Activated CD4-positive, CD25-positive, alpha-beta regulatory T cell treated with anti-CD3 and anti-CD28 coated beads, Interleukin-2, amount 50 U/mL, for 72 hours (primary cell): ENCODE measurements around the gene SH3RF3.

ENCODE experiments used
- DNase-seq: peaks from one replicate; pipeline ENCODE4 v3.0.0; 2021

Gene SH3RF3

GRCh38 chr2:109442715-109443319 lies 313.8 kb downstream of the SH3RF3 start:
- no peak for DNase-seq

- no peak for DNase-seq
Measured at GRCh38 chr2:109444916-109445315, 315.9 kb downstream of the SH3RF3 start.

- no peak for DNase-seq
Measured at GRCh38 chr2:109446278-109447131, 317.5 kb downstream of the SH3RF3 start.

- DNase-seq, result no peak
Measured at GRCh38 chr2:109447251-109447661, 318.3 kb downstream of the SH3RF3 start.

GRCh38 chr2:109447776-109448175 lies 318.8 kb downstream of the SH3RF3 start:
- DNase-seq, result no peak

GRCh38 chr2:109448207-109448606 lies 319.2 kb downstream of the SH3RF3 start:
- no peak for DNase-seq

- DNase-seq, result no peak
Measured at GRCh38 chr2:109448946-109449788, 320.2 kb downstream of the SH3RF3 start.

- DNase-seq, result no peak
Measured at GRCh38 chr2:109450574-109451273, 321.7 kb downstream of the SH3RF3 start.

GRCh38 chr2:109451671-109452070 lies 322.7 kb downstream of the SH3RF3 start:
- no peak for DNase-seq

- DNase-seq, result no peak
Measured at GRCh38 chr2:109452318-109453305, 323.6 kb downstream of the SH3RF3 start.

GRCh38 chr2:109453371-109453995 lies 324.5 kb downstream of the SH3RF3 start:
- DNase-seq, result no peak

- no peak for DNase-seq
Measured at GRCh38 chr2:109454304-109454703, 325.3 kb downstream of the SH3RF3 start.

GRCh38 chr2:109454765-109455394 lies 325.9 kb downstream of the SH3RF3 start:
- DNase-seq, result no peak

GRCh38 chr2:109455731-109456691 lies 327.0 kb downstream of the SH3RF3 start:
- DNase-seq, result no peak

- no peak for DNase-seq
Measured at GRCh38 chr2:109456776-109457175, 327.8 kb downstream of the SH3RF3 start.

- no peak for DNase-seq
Measured at GRCh38 chr2:109457366-109457765, 328.4 kb downstream of the SH3RF3 start.

GRCh38 chr2:109457794-109458193 lies 328.8 kb downstream of the SH3RF3 start:
- DNase-seq, result no peak

GRCh38 chr2:109458512-109458911 lies 329.5 kb downstream of the SH3RF3 start:
- no peak for DNase-seq

- DNase-seq, result no peak
Measured at GRCh38 chr2:109459485-109459884, 330.5 kb downstream of the SH3RF3 start.
